CD4-positive, alpha-beta T cell treated with Interleukin-17A for 1 hour (primary cell): ENCODE results near the gene RTN1.

Experiments
- DNase-seq: peaks from one replicate; pipeline ENCODE4 v3.0.0-alpha.2; 2020

RTN1 gene

GRCh38 chr14:59787045-59787674, 83.4 kb downstream of the RTN1 start:
- no peak for DNase-seq

- no peak for DNase-seq
Measured at GRCh38 chr14:59785629-59786028, 84.9 kb downstream of the RTN1 start.

DNA sequence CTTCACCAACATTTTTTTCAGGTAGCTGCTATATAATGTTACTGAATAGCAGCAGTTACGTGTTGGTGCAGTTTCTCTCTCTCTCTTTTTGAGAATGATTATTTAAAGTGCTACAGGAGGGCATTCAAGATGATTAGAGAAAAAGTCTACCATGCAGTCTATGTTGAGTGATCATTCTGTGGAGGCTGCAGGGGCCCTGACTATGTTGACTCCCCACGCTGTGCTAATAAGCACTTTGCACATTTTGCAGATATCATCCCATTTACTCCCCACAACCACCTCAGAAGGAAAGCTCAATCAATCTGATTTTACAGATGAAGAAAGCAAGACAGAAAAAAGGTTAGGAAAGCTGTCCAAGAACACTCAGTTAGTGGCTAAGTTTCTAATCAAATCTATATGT, 87.8 kb downstream of the RTN1 start:
- no peak for DNase-seq

DNA sequence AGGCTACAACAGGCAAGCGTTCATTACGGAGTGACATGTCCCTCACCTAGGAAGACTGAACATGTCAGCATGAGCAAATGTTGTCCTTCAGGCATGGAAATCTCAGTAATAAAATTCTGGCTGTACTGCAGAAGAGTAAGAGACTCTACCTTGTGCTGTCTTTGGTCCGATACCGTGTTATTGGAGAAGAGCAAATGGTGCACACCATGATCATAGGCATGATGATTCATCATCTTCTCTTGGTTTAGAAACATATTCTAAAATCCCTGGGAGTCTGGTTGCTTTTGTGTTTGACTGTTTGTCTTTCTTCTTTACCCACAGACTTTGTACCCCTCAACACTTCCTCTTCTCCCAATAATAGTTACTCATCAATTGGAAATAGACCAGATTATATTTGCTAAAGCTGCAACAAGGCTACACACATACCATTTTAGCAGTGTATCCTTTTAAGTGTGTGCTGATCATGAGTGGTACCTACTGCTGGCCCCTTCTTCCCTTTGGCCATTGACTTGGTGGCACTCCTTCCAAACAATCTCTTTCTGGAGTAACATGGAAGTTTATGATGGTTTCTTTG, 93.5 kb downstream of the RTN1 start:
- DNase-seq: no peak

- no peak for DNase-seq
Measured at GRCh38 chr14:59776468-59776867, 94.1 kb downstream of the RTN1 start.

GRCh38 chr14:59772233-59772632, 98.3 kb downstream of the RTN1 start:
- DNase-seq: no peak

GRCh38 chr14:59771577-59771976, 99.0 kb downstream of the RTN1 start:
- no peak for DNase-seq

GRCh38 chr14:59769586-59769985, 101.0 kb downstream of the RTN1 start:
- DNase-seq: no peak

GRCh38 chr14:59768855-59769375, 101.7 kb downstream of the RTN1 start:
- DNase-seq: no peak

- DNase-seq: no peak
Measured at GRCh38 chr14:59761851-59762250, 108.7 kb downstream of the RTN1 start.

GRCh38 chr14:59755409-59756135, 115.0 kb downstream of the RTN1 start:
- DNase-seq: no peak

GRCh38 chr14:59754256-59754655, 116.3 kb downstream of the RTN1 start:
- no peak for DNase-seq

DNA sequence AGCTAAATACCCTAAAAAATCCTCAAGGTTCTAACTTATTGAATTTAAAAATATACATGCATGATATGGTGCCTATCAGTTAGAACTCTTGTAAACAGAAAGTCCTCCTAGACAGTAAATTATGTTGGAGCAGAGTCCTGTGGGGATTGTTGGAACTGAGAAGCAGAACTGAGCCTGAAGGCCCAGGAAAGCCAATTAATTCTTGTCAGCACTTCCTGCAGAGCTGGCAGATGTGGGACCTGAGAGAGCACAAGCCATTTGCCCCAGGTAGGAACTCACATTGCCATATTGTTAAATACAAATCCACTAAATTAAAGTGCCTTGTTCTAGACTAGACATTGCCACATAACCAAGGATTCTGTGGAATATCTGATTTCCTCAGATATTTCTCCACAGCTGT, 117.1 kb downstream of the RTN1 start:
- no peak for DNase-seq

- no peak for DNase-seq
Measured at GRCh38 chr14:59751578-59751977, 119.0 kb downstream of the RTN1 start.

- DNase-seq: no peak
Measured at GRCh38 chr14:59739794-59740193, 130.8 kb downstream of the RTN1 start.

DNA sequence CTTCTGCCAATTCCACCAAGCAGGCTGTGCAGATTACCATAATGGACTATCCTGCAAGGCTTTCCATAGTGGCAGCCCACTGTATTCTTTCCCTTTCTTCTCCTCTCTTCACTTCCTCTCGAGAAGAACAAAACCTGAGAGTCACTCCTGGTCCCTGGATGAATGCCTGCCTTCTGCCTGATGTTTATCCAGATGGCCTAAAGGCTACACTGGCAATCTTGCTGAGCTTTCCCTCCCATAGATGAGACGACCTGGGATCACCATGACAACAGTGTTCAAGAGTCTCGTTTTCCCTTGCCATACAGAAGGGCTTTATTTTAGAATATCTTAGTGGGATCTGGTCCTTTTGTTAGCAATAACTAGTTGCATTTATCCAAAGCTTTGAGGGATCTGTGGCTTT, 142.3 kb downstream of the RTN1 start:
- no peak for DNase-seq

DNA sequence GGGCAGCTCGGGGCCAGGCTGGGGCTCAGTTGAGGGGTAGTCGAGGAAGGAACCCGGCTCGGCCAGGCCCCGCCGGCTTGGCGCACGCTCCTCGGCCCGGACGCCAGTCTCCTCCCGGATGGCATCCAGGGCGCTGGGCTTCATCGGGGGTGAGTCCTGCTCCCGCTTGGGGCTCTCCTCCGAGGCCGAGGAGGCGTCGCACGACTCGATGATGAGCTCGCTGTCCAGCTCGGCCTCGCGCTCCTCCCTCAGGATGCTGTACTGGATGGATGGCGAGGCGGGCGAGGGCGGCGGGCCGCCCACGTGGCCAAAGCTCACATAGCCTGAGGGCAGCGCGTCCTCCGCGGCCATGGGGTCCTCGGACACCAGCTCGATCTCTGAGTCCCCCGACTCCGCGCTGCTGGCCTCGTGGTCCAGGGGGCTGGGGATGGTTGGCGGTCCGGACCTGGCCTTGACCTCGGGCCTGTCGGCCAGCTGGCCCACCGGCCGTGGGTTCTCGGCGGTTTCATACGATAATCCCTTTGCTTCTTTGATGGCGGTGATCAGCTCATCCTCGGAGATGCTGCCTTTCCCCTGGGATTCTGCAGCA, 143.4 kb downstream of the RTN1 start:
- DNase-seq: no peak

DNA sequence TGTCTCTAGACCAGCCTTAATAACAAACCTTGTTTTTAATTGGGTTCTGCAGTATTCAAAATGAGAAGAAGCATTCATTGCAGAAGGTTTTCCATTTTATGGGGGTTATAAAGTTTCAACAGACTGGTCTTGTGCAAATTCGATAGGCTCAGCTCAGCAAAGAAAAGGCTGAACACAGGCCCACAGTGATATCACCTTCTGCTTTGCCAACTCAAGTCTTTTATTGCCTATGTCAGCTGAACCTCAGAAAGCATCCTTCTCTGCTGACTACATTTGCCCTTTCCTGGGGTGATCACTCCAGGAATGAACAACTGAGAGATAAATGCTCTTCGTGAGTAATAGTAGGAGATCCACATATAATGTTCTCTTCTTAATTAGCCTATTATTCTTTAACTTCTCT, 159.5 kb downstream of the RTN1 start:
- DNase-seq: no peak

GRCh38 chr14:59707778-59708561, 162.6 kb downstream of the RTN1 start:
- no peak for DNase-seq

DNA sequence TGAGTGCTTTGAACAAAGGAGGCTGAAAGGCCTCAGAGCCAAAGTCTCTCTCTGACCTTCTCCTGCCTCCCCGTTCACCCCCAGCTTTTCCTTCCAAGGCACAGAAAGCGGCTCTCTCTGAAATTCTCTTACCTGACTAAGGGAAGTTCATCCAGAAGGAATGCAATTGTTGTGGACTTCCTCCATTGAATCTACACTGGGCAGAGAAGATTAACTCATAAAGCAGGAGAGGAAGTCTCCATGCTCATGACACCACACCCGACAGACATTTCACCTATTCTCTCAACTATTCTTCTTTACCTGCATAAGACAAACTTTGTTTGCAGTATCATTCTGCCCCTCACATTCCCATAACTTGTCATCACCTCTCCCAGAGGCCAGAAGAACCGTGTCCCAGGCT, 164.7 kb downstream of the RTN1 start:
- no peak for DNase-seq

DNA sequence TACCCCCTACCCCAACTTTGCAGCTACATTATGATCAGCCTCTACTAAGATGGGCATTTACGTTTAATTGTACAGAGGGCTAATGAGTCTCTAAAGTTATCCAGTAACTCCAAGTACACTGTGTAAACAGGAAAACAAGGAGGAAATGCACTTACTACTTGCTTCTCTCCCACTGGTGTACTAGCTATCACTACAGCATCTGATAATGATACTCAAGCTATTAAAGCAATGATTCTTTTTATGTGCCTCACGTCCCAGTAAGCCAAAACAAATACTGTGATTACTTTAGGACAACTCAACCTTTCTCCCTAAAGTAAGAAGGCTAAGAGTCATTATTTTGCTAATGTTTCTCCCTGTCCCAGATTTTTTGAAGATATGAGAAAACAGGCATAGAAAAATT, 165.3 kb downstream of the RTN1 start:
- no peak for DNase-seq

GRCh38 chr14:59704054-59704645, 166.4 kb downstream of the RTN1 start:
- no peak for DNase-seq

DNA sequence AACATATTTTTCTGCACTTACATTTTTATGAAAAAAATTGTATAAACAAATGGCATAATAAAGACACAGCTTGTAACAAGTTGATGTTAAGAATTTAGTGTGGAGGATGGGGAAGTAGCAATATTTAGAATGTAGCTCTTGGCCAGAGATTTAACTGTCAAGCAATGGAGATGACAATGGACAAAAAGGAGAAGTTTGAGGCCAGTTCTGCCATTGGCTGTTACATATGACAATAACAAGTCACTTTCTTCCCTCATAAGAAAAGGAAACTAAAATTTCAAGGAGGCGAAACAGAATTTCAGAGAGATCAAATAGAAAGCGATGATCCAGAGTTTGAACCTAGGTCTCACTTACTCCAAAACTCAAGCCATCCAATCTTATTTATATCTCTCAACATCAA, 171.1 kb downstream of the RTN1 start:
- DNase-seq: no peak
